CD1c-positive myeloid dendritic cell (primary cell): ENCODE measurements around the gene STAT3.
A peak's percentile ranks its signal among the peaks of the same experiment; 100 is the strongest.
"Not testable (repeated sequence)": the region's sequence is repeated elsewhere in the genome, so short reads cannot be mapped to it uniquely, and the experiment has no call there.

Experiments used
- DNase-seq: peaks from one replicate; pipeline ENCODE4 v3.0.0-alpha.2; 2016; ENCODE audit errors: extremely low spot score

The STAT3 gene

DNA sequence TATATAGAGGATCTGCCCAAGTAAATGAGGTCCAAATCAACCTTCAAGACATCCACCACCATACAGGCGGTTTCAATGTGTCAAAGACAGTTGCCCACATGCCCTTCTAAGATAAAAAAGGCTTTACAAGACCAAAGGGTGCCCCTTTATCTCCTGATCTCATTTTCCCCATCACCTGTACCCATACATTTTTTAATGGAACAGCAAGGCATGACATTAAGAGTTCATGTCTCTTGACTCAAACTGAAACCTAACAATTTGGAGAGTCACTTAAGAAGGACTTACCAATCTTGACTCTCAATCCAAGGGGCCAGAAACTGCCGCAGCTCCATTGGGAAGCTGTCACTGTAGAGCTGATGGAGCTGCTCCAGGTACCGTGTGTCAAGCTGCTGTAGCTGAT lies 40.1 kb downstream of the STAT3 start:
- DNase-seq, result no peak

DNA sequence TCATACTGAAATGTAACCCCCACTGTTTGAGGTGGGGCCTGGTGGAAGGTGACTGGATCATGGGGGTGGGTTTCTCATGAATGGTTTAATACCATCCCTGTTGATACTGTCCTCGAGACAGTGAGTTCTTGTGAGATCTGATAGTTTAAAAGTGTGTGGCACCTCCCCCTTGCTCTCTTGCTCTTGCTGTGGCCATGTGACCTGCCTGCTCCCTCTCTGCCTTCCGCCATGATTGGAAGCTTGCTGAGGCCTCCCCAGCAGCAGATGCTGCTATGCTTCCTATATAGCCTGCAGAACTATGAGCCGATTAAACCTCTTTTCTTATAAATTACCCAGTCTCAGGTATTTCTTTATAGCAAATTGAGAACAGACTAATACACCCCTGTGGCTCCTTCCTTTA lies 40.6 kb downstream of the STAT3 start:
- DNase-seq, result no peak

DNA sequence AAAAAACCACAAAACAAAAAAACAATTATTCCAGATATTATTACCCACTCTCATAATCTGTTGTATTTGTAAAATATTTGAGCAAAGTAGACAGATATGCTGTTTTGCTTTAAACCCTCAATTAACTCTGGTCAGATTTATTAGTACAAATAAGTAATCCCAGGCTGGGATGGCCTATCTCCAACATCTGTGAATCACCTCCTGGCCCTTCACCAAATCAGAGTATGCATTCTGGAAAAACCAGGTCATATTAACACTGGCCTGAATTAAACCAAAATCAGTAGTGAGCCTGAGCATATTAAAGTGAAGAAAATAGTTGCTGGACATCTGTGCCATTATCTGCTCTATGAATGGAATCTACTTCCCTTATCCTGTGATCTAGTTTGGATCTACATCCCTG lies 41.0 kb downstream of the STAT3 start:
- DNase-seq, result no peak

DNA sequence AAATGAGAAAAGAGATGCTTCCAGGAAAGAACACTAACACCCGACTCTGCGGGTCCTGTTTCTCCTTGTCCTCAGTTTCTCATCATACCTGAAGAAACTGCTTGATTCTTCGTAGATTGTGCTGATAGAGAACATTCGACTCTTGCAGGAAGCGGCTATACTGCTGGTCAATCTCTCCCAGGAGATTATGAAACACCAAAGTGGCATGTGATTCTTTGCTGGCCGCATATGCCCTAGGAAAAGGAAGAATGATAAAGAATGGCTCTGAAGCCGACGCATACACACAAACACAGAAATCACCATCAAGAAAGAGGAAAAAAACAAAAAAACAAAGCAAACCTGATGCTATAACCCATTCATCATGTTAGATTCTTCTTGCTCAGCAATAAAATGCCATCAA lies 41.8 kb downstream of the STAT3 start:
- DNase-seq, result no peak

DNA sequence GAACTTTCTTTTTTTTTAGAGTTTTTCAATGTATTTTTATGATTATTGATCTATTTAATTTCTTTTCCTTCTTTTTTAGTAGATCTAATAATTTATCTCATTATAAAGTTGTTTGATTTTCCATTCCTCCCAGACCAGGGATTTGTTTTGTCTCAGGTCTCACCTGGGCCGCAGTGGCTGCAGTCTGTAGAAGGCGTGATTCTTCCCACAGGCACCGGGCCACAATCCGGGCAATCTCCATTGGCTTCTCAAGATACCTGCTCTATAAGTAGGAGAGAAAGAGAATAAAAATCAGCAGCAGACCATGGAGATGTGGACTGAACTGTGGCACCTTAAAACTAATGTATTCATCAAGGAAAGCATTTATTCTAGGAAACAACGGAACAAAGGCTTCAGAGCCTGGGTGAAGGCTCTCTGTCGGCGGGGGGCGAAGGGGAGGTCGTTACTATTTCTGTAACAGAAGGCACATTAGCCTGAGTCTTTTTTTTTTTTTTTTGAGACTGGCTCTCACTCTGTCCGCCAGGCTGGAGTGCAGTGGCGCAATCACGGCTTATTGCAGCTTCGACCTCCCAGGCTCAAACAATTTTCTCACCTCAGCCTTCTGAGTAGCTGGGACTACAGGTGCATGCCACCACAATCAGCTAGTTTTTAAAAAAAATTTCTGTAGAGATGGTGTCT lies 42.7 kb downstream of the STAT3 start:
- no peak for DNase-seq

DNA sequence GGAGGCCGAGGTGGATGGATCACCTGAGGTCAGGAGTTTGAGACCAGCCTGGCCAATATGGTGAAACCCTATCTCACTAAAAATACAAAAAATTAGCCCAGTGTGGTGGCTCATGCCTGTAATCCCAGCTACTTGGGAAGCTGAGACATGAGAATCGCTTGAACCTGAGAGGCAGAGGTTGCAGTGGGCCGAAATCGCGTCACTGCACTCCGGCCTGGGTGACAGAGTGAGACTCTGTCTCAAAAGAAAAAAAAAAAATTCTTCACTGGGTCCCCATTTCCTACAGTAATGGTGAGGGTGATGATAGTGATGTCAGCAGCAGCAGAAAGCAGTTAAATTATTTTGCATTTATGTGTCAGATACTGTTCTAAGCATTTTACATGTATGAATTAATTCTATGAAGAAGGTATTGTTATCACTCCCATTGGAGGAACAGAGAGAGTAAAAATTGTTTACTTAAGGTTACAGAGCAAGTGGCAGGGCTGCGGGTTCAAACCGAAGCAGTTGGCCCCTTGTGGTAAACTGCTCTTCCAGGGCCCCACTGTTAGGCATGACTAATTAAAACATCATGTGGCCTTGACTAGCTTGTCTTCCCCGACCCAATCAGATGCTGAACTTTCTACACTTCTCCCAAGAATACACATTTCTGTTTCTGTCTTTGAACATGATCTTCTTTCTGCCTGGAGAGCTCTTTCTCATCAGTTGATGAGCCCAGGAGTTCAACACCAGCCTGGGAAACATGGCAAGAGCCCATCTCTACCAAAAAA lies 45.8 kb downstream of the STAT3 start:
- no peak for DNase-seq

DNA sequence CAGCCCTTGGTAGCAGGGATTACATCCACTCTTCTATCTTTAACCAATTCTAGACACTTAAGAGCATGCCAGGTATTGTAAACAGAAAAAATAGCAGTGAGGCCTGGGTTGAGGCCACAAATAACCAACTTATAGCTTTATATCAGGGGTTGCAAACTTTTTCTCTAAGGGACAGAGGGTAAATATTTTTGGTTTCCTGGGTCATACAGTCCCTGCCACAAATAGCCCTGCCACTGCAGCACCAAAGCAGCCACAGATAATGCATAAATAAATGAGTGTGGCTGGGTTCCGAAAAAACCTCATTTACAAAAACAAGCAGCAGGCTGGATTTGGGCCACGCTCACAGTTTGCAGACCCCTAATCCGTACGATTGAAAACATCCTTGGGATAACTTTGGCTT lies 46.7 kb downstream of the STAT3 start:
- DNase-seq, result no peak

DNA sequence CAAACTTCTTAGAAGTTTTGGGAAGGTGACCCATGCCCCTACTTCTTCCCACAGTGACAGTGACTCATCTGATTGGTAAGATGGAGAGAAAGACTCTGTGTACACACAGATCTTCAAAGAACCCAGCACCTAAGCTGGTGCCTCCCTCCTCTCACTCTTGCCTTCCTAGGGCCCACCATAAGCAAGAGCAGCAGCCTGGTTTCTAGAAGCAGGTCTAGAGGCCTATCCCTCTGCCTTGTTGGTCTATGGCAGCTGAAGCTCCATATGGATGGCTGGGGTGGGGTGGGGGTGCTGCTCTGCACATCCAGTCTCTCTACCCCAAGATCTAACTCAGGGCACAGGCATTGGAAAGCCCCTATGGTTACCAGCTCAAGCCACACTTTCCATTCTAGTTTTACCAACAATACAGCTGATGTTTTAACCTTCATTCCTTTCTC lies 47.5 kb downstream of the STAT3 start:
- no peak for DNase-seq

DNA sequence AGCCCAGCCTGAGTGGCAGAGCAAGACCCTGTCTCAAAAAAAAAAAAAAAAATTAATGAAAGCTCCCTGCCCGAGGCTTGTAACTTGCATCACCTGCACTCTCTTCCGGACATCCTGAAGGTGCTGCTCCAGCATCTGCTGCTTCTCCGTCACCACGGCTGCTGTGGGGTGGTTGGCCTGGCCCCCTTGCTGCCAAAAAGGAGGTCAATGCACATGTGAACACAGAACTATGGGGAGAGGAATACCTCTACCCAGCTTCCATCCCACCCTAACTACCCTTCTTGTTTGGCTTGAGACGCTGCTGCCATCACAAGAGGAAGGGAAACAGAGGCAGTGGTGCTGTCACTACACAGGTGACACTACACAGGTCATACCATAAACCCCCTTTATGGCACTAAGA lies 49.0 kb downstream of the STAT3 start:
- no peak for DNase-seq

DNA sequence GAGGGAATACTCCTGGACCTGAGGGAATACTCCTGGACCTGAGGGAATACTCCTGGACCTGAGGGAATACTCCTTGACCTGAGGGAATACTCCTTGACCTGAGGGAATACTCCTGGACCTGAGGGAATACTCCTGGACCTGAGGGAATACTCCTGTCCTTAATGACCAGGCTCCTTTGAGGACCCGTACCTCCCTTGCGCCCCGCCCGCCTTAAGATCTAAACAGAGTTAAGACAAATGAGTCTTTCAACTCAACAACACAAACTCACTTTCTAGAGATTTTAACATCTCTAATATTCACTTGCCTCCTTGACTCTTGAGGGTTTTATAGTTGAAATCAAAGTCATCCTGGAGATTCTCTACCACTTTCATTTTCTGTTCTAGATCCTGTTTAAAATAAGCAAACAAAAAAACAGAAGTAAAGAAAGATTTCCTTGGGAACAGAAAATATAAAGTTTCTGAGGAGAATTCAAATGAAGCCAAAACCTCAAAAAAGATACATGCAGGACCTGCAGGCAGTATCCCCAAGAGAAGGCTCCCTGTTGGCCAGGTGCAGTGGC lies 49.7 kb downstream of the STAT3 start:
- DNase-seq, result no peak

DNA sequence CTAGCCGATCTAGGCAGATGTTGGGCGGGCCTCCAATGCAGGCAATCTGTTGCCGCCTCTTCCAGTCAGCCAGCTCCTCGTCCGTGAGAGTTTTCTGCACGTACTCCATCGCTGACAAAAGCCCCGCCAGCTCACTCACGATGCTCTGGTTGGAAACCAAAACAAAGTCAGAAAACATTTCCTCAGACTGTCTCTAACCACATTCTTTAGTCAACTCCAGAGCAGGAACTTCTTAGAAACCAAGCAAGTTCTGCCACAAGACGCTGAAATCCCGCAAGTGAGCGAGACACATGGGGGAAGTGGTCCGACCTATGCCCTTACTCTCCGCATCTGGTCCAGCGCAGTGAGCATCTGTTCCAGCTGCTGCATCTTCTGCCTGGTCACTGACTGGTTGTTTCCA lies 50.8 kb downstream of the STAT3 start:
- peak; percentile 53 for DNase-seq

DNA sequence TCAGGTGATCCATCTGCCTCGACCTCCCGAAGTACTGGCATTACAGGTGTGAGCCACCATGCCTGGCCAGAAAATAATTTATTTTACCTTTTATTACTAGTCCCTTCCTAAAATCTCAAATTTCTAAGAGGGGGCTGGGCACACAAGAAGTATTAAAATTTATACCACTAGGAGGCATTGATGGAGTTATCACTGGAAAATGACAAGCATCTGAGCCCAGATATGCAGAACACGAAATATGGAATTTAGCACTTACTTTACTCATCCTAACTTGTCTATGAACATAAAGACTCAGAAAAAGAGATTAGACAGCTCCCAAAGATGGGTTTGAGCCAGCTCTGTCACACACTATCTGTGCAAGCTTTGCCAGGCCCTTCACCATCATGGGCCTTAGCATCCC lies 53.6 kb downstream of the STAT3 start:
- DNase-seq, result no peak

DNA sequence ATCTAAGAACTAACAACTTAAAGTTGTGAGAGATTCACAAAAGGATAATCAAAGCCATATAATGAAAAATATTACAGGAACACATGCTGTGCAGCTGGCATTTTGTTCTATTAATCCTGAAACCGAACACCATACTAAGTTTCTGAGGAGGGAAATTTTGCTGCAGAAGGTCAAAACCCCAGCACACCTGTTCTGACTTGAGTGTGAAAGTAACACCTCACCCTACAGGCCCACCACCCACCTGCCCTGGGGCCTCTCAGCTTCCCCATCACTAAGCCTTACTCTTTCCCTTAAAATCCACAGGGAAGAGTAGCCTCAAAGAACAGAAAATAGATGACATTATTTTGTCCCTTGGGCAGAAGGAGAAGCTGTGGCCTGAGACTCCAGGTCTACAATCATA lies 55.2 kb downstream of the STAT3 start:
- no peak for DNase-seq

DNA sequence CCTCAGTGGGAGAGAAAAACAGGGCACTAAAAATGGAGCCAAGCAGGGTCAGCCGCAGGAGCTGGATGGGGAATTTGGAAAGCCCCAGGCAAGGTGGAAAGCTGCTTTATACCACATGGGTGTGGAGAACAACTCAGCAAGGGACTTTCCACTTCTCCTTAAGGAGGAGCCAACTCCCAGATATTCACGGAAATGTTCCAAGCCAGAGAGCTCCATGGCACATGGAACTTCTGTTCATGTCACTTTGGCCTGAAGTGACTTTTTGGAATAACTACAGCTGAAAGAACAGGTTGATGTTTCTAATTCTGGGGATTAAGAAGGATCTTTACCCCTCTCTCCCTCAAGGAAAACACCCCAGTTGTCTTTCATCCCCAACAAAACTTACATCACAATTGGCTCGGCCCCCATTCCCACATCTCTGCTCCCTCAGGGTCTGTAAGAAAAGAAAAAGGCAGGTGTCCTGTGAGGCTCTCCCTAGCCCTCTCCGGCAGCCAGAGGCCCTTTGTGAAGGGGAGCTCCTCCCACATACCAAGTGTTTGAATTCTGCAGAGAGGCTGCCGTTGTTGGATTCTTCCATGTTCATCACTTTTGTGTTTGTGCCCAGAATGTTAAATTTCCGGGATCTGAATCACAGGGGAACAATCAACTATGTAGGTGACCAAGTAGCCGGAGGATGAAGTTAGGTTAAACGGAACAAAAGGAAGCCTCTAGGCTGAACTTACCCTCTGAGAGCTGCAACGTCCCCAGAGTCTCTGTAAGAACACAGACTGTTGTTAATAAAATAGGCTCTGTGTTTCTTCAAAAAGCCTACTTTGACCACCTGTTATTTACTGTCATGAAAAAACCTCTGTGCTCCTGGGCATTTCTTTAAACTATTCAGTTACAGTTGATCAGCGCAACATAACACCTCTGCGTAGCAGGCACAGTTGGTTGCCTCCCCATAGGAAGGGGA lies 58.9 kb downstream of the STAT3 start:
- DNase-seq, result no peak

DNA sequence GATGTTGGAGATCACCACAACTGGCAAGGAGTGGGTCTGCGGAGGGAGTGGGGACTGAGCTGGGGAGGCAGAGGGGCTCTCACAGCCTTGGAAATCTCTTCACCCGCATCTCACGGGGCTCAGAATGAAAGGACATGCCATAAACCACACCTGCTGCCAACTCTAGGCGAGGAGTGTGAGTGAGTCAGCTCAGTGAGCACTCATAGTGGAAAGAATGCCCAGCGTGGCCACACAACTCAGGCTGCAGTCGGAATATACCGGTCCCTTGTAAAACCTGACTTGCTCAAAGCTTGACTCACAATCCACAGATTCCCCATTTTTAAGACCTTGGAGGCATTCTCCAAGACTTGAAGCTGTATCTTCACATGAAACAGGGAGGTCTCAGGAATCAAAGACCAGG lies 63.2 kb downstream of the STAT3 start:
- no peak for DNase-seq

DNA sequence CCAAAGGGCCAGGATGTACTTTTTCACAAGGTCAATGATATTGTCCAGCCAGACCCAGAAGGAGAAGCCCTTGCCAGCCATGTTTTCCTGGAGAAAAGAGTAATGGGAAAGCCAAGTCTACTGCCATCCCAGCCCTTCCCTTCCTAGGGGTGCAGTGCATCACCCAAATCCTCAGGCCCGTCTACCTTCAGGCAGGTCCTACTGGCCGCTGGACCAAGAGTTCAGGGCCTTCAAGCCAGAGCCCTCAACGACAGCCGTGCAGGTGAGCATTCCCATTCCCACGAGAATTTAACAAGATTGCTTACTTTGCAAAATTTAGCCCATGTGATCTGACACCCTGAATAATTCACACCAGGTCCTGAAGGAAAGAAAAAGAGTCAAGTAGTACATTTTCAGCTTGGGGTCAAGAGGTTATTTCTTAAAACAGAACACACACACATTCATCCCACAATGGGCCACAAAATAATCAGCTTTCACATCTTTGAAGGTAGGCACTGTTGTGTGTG lies 64.9 kb downstream of the STAT3 start:
- DNase-seq, result no peak

DNA sequence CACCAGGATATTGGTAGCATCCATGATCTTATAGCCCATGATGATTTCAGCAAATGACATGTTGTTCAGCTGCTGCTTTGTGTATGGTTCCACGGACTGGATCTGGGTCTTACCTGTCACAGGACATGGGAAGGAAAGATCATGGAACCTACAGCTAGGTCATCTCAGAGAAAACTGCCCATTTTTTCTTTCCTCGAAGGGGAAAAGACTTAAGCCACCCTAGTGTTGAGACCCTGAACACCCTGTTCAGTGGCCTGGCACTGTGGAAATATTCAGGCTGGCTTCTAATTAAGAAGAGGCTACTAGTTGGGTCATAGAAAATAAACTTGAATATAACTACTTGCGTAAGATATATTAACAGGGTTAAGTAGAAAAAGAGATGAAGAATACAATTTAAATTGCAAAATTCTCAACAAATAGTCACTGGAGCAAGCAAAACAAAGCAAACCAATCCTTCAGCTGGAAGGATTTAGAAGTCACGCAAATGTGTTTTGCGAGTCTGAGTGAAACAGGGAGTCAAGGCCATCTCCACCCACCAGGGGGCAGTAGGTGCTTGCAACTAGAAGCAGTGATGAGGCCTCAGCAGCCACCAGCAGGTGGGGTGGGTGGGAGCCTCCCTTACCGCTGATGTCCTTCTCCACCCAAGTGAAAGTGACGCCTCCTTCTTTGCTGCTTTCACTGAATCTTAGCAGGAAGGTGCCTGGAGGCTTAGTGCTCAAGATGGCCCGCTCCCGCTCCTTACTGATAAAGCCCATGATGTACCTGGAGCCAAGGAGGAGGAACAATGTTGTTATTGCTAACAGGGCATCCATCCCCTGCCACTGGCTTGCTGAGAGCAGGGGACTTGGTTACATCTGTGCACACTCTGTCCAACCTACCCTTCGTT lies 65.6 kb downstream of the STAT3 start:
- DNase-seq, result peak; percentile 96

DNA sequence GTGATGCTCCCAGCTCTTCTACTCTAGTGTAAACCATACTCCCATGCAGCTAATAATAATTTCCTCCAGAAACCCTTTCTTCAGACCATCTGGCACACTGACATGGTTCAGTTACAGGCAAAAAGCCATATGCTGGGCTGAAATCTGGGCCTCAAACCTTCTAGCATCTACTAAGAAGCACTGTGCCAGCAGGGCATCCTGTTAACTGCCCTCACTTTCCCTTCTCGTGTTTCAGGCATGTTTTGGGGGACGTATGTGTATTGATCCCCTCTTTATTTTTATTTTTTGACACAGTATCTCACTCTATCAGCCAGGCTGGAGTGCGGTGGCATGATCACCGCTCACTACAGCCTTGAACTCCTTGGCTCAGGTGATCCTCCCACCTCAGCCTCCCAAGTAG lies 66.7 kb downstream of the STAT3 start:
- no peak for DNase-seq

DNA sequence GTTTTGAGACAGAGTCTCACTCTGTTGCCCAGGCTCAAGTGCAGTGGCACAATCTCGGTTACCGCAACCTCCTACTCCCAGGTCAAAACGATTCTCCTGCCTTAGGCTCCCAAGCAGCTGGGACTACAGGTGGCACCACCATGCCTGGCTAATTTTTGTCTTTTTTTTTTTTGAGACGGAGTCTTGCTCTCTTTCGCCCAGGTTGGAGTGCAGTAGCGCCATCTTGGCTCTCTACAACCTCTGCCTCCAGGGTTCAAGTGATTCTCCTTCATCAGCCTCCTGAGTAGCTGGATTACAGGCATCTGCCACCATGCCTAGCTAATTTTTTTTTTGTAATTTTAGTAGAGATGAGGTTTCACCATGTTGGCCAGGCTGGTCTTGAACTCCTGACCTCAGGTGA lies 70.3 kb downstream of the STAT3 start:
- DNase-seq, result not testable (repeated sequence)

DNA sequence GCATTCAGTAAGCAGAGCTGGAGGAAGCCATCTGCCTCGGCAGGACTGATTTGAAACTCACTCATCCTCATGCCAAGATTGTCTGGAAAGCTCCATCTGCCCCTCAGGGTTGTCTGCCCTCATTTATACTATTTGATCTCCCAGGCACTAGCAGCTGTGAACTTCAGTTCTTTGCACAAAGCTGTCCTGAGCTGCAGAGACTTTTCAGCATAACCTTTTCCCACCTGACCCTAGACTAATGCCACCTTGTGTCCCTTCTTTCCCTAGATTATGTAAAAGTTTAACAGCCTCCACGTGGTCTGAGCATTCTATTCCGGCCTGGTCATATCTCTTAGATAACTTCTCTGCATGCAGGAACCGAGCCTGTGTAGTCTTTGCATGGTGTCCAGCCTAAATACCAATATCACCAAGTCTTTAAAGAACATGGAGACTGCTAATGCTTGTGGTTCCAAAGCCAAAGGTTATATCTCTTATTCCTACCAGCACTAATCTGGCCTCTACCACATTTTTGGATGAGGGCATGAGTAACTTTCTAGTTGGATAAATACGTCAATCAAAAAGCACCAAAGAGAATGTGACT lies 70.9 kb downstream of the STAT3 start:
- DNase-seq, result no peak

DNA sequence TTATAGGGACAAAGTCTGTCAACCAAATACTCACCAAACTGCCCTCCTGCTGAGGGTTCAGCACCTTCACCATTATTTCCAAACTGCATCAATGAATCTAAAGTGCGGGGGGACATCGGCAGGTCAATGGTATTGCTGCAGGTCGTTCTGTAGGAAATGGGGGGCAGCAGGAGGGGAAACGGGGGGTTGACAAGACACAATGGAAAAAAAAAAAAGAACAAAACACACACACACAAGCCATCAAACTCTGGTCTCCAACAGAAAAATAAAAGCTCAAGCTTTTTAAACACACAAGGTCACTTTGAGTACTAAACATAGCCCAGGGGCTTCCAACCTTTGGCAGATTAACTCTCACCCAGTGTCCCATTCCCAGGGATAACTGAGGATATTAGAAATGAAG lies 71.5 kb downstream of the STAT3 start:
- no peak for DNase-seq
